Keratinocyte (primary cell): ENCODE data around the gene USP10.

ENCODE experiments used
- CTCF ChIP-seq, 3 experiments: IDR thresholded peaks in 1 of 3; conservative IDR thresholded peaks in 1 of 3; optimal IDR thresholded peaks in 1 of 3; 2 replicates in 2 of 3; 3 replicates in 1 of 3; pipeline versions ENCODE3 to v1.5.1; 2011; ENCODE audit warnings: low read length in 3 of 3, mild to moderate bottlenecking in 3 of 3, moderate library complexity in 2 of 3, control low read depth in 1 of 3, inconsistent platforms in 1 of 3; ENCODE audit not compliant: insufficient read depth in 2 of 3; ENCODE audit errors: extremely low read depth in 1 of 3
- EZH2 ChIP-seq: IDR thresholded peaks from one replicate; pipeline ENCODE4 v1.6.1; 2012; ENCODE audit warnings: inconsistent platforms, mild to moderate bottlenecking, low read length, moderate library complexity

GRCh38 chr16:84754956-84755672, 55.3 kb downstream of the USP10 start:
- TF ChIP-seq CTCF (optimal IDR thresholded peaks at IDR 0.05 in 1 of 3, IDR thresholded peaks at IDR 0.05 in 1 of 3, conservative IDR thresholded peaks at IDR 0.05 in 1 of 3; ENCODE audit: extremely low read depth in 1 of 3, insufficient read depth in 2 of 3, low read length in 3 of 3) (no peak), EZH2 (no peak)
